ENCODE measurements around the gene TTC21A. TPM values are rescaled to one million over a fixed set of nuclear protein-coding genes. Genes with fewer than 3 reads are reported as not detected.

Gene TTC21A
- polyA plus RNA-seq, 3 donors, result 8.4 to 20.2 (median 9.3) TPM

- DNase-seq (ENCODE audit: extremely low read depth in 1 of 11, low read depth in 9 of 11, low spot score in 4 of 11), result no peak
Observed at GRCh38 chr3:39130693-39131265, 23.3 kb downstream of the TTC21A start.

- no peak for DNase-seq (ENCODE audit: extremely low read depth in 1 of 11, low read depth in 9 of 11, low spot score in 4 of 11)
Observed at GRCh38 chr3:39132096-39133092, 24.9 kb downstream of the TTC21A start.

DNA sequence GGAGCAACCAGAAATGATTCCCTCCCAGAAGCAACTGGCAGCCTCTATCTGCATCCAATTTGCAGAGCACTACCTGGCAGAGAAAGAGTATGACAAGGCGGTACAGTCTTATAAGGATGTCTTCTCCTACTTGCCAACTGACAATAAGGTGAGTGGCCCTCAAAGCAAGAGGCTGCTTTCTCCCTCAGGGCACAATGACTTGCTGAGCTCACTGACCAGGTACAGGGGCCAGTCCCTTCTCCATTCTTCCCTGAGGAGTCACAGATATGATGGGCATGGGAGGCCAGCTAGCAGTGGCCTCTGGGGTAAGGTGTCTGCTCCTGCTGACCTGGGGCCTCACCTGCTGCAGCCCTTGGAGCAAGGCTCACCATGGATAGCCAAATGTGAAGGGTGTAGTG is 25.6 kb downstream of the TTC21A start:
- DNase-seq (ENCODE audit: extremely low read depth in 1 of 11, low read depth in 9 of 11, low spot score in 4 of 11), result no peak

DNA sequence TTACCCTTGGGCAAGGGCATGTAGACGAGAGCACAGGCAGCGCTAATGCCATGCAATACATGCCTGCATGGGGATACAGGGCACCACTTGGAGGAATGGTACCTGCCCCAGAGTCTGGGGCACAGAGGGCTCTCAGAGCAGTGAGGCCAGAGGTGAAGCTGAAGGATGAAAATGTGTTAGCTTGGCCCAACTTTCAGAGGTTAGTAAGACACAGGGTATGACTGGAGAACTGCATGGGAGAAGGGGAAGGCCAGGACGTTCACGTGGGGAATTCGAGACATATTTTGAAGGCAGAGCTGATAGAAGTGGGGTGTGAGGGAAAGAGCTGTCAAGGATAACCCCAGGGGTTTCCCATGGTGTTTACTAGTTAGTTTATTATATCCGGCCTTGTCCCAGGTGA is 26.3 kb downstream of the TTC21A start:
- no peak for DNase-seq (ENCODE audit: extremely low read depth in 1 of 11, low read depth in 9 of 11, low spot score in 4 of 11)

- DNase-seq (ENCODE audit: extremely low read depth in 1 of 11, low read depth in 9 of 11, low spot score in 4 of 11), result no peak
Observed at GRCh38 chr3:39134305-39134704, 26.8 kb downstream of the TTC21A start.

- DNase-seq (ENCODE audit: extremely low read depth in 1 of 11, low read depth in 9 of 11, low spot score in 4 of 11), result no peak
Observed at GRCh38 chr3:39135170-39135805, 27.8 kb downstream of the TTC21A start.

GRCh38 chr3:39136533-39137434 is 29.3 kb downstream of the TTC21A start:
- no peak for DNase-seq (ENCODE audit: extremely low read depth in 1 of 11, low read depth in 9 of 11, low spot score in 4 of 11)

GRCh38 chr3:39137435-39137936 is 30.0 kb downstream of the TTC21A start:
- no peak for DNase-seq (ENCODE audit: extremely low read depth in 1 of 11, low read depth in 9 of 11, low spot score in 4 of 11)

DNA sequence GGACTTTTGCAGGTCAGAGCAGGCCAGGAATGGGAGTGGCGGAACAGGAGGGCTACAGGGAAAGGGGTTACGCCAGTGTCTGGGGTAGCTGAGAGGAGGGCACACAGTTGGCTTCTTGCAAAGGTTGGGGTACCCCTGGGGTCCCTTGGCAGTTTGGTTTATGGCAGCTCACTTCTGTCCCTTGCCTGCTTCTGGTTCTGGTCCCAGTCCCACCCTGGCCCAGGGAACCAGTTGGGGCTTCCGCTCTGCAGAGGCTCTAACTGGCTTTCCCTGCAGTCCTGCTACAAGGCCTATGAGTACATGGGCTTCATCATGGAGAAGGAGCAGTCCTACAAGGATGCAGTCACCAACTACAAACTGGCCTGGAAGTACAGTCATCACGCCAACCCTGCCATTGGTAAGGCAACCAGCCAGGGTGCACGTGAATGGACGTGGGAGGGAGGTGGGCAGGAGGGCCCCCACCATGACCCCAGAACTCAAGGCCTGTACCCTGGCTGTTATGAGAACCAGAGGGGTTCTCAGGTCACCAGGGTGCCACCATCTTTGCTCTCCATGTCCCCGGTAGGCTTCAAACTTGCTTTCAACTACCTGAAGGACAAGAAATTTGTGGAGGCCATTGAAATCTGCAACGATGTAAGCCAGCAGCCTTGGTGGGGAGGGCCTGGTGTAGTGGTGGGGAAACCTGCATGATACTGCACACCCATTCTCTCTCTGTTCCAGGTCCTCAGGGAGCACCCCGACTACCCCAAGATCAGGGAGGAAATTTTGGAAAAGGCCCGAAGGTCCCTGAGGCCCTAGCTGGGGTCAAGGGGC is 30.7 kb downstream of the TTC21A start:
- DNase-seq (ENCODE audit: extremely low read depth in 1 of 11, low read depth in 9 of 11, low spot score in 4 of 11), result no peak

- DNase-seq (ENCODE audit: extremely low read depth in 1 of 11, low read depth in 9 of 11, low spot score in 4 of 11), result no peak
Observed at GRCh38 chr3:39138804-39139415, 31.4 kb downstream of the TTC21A start.

DNA sequence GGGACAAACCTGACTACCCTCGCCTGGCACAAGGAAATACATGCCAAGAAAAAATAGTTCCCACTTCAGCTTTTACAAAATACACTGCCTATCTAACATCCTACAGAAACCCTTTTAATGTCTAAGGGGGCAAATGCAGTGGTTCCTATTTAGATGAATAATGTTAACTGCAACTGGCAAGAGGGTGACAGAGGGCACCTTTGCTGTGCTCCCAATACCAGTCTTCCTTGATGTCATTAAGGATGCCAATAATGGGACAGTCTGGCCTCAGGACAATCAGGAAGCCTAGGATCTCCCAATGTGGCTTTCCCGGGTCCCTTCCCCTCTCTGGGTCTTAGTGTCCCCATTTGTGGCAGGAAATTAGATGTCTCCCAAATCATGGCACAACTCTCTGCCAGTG is 32.0 kb downstream of the TTC21A start:
- DNase-seq (ENCODE audit: extremely low read depth in 1 of 11, low read depth in 9 of 11, low spot score in 4 of 11), result no peak

DNA sequence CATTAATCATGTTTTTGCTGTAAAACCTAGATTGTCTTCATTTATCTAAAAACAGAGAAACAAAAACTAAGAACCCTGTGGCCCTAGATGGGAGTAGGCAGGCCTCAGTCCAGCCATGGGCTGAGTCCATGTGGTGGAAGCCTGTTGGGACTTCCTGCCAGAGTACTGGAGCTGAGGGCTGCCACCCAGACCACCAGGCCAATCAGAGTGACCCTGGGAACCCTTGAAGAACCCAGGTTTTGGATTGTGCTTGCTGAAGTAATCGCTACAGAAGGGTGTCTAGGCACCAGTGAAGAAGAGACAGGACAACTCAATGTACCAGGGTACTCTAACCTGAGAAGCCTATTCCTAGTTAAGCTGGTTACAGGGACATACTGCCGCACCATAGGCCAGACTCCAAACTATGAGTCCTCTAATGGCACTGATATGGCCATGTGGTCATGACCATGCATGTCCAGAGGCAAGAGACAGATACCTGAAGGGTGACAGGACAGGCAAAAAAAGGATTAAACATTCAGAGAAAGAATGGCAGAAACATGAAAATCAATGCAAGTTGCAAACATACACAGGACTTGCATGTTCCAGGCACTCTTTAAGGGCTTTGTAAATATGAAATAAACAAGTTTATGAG is 33.0 kb downstream of the TTC21A start:
- DNase-seq (ENCODE audit: extremely low read depth in 1 of 11, low read depth in 9 of 11, low spot score in 4 of 11), result no peak

GRCh38 chr3:39141171-39141995 is 33.9 kb downstream of the TTC21A start:
- peak in 1 of 11 donors; percentile 20 for DNase-seq (ENCODE audit: extremely low read depth in 1 of 11, low read depth in 9 of 11, low spot score in 4 of 11)

DNA sequence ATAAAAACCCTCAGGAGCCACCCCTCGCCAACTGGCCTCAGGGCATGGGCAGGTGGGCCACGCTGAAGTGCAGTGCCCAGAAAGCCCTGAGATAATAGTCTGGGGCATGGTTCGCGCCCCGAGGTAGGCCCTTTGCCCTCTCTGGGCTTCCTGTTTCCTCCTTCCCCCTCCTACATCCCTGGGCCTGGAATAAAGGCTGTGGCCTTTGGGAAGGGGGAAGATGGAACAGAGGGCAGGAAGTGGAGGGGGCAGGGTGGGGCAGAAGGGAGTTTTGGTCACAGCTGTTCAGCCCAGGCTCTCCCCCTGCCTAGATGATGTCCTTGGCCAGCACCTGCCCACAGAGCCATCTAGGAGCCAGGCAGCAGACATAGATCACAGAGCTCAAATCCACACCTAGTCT is 34.6 kb downstream of the TTC21A start:
- DNase-seq (ENCODE audit: extremely low read depth in 1 of 11, low read depth in 9 of 11, low spot score in 4 of 11), result no peak

DNA sequence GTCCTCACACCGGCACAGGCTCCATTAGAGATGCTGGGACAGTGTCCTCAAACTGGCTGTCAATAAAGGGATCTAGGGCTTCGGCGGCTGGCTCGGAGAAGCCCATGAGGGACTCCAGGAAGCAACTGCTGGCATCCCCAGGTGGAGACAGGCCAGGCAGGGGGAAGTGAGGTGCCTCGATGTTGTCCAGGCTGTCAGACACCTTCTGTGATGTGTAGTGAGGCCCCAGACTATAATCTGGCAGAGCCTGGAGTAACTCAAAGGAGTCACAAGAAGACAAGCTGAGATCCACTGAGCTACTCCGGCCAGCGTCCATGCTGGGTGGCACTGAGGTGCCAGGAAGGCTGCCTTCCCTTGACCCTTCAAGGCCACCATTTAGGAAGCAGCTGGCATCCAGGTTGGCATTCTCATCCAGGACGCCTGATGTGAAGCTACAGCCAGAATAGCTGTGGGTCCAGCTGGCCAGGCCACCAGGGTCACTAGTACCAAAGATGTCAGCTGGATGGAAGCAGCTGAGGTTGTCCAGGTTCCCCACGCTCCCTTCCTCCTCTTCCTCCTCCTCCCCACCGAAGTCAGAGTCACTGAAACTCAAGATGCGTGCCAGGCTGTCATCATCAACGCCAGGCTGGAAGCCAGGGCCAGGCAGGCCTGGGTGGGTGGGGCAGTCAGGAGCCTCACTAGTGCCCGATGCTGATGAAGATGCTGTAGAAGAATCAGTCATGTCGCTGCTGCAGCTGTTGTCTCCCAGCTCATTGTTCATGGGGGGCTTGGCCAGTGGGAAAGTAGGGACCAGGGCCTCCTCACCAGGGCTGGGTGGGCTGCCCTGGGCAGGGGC is 35.8 kb downstream of the TTC21A start:
- DNase-seq (ENCODE audit: extremely low read depth in 1 of 11, low read depth in 9 of 11, low spot score in 4 of 11), result no peak
